Hepatocyte (in vitro differentiated cells): ENCODE measurements around the gene SCFD2. TPM values are rescaled to one million over a fixed set of nuclear protein-coding genes. Genes with fewer than 3 reads are reported as not detected.
A peak's percentile ranks its signal among the peaks of the same experiment; 100 is the strongest.

Experiments
- DNase-seq: peaks from one replicate; pipeline ENCODE4 v3.0.0-alpha.2; 2016; ENCODE audit warnings: low spot score
- H2AFZ ChIP-seq: fragments of 200-600 bp; sonication (generic); 2 replicates; pipeline ENCODE4 v1.6.0; 2016; ENCODE audit warnings: antibody characterized with exemption, mild to moderate bottlenecking
- H3K27ac ChIP-seq: fragments of 200-600 bp; sonication (generic); 2 replicates; pipeline ENCODE4 v1.5.1; 2016; ENCODE audit warnings: mild to moderate bottlenecking
- H3K27me3 ChIP-seq: fragments of 200-600 bp; sonication (generic); 2 replicates; pipeline ENCODE4 v1.6.1; 2016
- H3K36me3 ChIP-seq: fragments of 200-600 bp; sonication (generic); replicated peaks from 2 replicates; pipeline ENCODE4 v1.5.1; 2016; ENCODE audit warnings: low read depth; ENCODE audit not compliant: insufficient read depth
- H3K4me1 ChIP-seq: fragments of 200-600 bp; sonication (generic); 2 replicates; pipeline ENCODE4 v1.5.1; 2016; ENCODE audit warnings: mild to moderate bottlenecking, moderate library complexity; ENCODE audit not compliant: insufficient read depth
- H3K4me2 ChIP-seq: fragments of 200-600 bp; sonication (generic); 2 replicates; pipeline ENCODE4 v1.6.0; 2016
- H3K4me3 ChIP-seq: fragments of 200-600 bp; sonication (generic); 2 replicates; pipeline ENCODE4 v1.5.1; 2016; ENCODE audit warnings: mild to moderate bottlenecking
- H3K79me2 ChIP-seq: fragments of 200-600 bp; sonication (generic); 2 replicates; pipeline ENCODE4 v1.6.0; 2017; ENCODE audit warnings: mild to moderate bottlenecking
- H3K9me2 ChIP-seq: fragments of 200-600 bp; sonication (generic); replicated peaks from 2 replicates; pipeline ENCODE4 v1.6.0; 2017; ENCODE audit warnings: mild to moderate bottlenecking; ENCODE audit not compliant: insufficient read depth
- H3K9me3 ChIP-seq: fragments of 200-600 bp; sonication (generic); 2 replicates; pipeline ENCODE4 v1.5.1; 2016; ENCODE audit warnings: low read depth, mild to moderate bottlenecking
- H4K20me1 ChIP-seq: fragments of 200-600 bp; sonication (generic); 2 replicates; pipeline ENCODE4 v1.6.0; 2016; ENCODE audit warnings: mild to moderate bottlenecking; ENCODE audit not compliant: insufficient read depth, poor library complexity, severe bottlenecking
- CTCF ChIP-seq: fragments of 200-600 bp; sonication (generic); IDR thresholded peaks from 2 replicates; pipeline ENCODE4 v1.5.1; 2016; ENCODE audit warnings: antibody characterized with exemption, mild to moderate bottlenecking; ENCODE audit not compliant: poor library complexity
- EZH2 ChIP-seq: fragments of 200-600 bp; sonication (generic); IDR thresholded peaks from 2 replicates; pipeline ENCODE4 v1.6.1; 2016; ENCODE audit warnings: antibody characterized with exemption, mild to moderate bottlenecking, borderline replicate concordance
- EZH2phosphoT487 ChIP-seq: fragments of 200-600 bp; sonication (generic); IDR thresholded peaks from one replicate; pipeline ENCODE4 v1.6.1; 2018; ENCODE audit warnings: antibody characterized with exemption, mild to moderate bottlenecking, low read depth, moderate library complexity; ENCODE audit not compliant: unreplicated experiment, severe bottlenecking
- WGBS: methylation state at CpG from one replicate; pipeline ENCODE4 v1.1.6; 2016; ENCODE audit warnings: low lambda C conversion rate; ENCODE audit errors: missing lambda C conversion rate; 5-methylcytosine and 5-hydroxymethylcytosine counted together
- polyA plus RNA-seq: library from polyadenylated mRNA; unstranded; fragments of >200 nt; fragmentation: Nextera tagmentation; extraction: Ambion mirVana; gene quantifications from 2 replicates; pipeline ENCODE4 v1.2.1, GENCODE V29; 2016
- total RNA-seq: library from RNA; depleted of rRNA; stranded (reverse); fragments of >200 nt; gene quantifications from 2 replicates; pipeline ENCODE4 v1.2.3, GENCODE V29; 2014

The SCFD2 gene
- total and polyA plus RNA-seq, 2 experiments from 2014 or later = 8.4 to 15.7 TPM

DNA sequence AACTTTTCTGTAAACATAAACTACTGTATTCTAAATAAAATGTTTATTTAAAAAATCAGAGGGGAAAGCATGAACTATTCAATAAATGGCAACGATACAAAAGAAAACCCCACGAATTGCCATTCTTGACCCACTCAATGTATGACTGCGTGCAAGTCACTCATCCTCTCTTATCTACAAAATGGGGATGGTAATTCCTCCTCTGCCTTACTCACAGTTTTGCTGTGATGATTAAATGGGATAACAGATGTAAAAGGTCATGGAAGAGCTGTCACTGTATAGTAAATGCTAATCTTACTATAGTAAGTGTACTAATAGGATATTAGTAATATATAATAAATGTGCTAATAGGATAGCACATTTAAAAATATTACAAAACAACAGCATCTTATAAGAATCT, 173.4 kb downstream of the SCFD2 start:
- 82% methylated on average over 3 of the region's 3 CpGs for WGBS

DNA sequence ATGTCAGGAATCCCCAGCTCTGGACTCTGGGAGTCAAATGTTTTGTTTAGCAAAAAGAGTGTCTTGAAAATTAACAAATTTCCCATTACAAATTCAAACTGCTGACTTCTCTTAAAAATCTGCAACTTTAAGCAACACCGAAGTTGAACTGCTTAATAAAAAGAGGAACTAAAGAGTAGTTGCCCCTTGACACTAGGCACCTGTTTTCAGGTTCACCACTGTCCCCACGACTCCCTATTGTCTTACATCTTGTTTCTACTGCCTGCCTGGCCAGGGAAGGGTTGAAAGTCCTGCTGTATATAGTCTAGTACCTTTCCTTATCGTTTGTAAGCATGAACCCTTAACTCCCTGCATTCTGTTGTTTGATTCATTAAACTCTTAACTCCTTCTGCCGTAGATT, 173.9 kb downstream of the SCFD2 start:
- no peak for DNase-seq
- Histone ChIP-seq H3K27me3 (no peaks in the 10 kb centered on the region), H3K27ac (no peak overlapping the region), H3K4me1 (peaks cover 18% of the 10 kb centered on the region), H3K9me3 (no peaks in the 10 kb centered on the region), H3K36me3 (no peaks in the 10 kb centered on the region), H4K20me1 (no peaks in the 10 kb centered on the region), H3K4me3 (no peak overlapping the region), H3K4me2 (no peak overlapping the region), H3K9me2 (no peaks in the 10 kb centered on the region), H3K79me2 (no peaks in the 10 kb centered on the region), H2AFZ (no peak overlapping the region)
- no peak for TF ChIP-seq CTCF
- TF ChIP-seq EZH2phosphoT487 = no peak
- no peak for TF ChIP-seq EZH2
- 68% methylated on average over 4 of the region's 4 CpGs for WGBS

More for the DNA sequence above, 173.4 kb downstream of the SCFD2 start:
- Histone ChIP-seq H3K36me3 (no peaks in the 10 kb centered on the region), H3K27ac (no peak overlapping the region), H2AFZ (no peak overlapping the region), H3K4me3 (no peak overlapping the region), H3K4me2 (no peak overlapping the region), H3K79me2 (no peaks in the 10 kb centered on the region), H3K4me1 (peaks cover 17% of the 10 kb centered on the region), H3K27me3 (no peaks in the 10 kb centered on the region), H3K9me2 (no peaks in the 10 kb centered on the region), H3K9me3 (no peaks in the 10 kb centered on the region), H4K20me1 (no peaks in the 10 kb centered on the region)
- no peak for TF ChIP-seq EZH2phosphoT487
- TF ChIP-seq EZH2 = no peak
- no peak for TF ChIP-seq CTCF
- DNase-seq = no peak

- Histone ChIP-seq H3K79me2 (no peaks in the 10 kb centered on the region), H3K4me3 (no peak overlapping the region), H3K36me3 (no peaks in the 10 kb centered on the region), H4K20me1 (no peaks in the 10 kb centered on the region), H3K9me3 (no peaks in the 10 kb centered on the region), H3K27me3 (no peaks in the 10 kb centered on the region), H3K4me1 (peaks cover 27% of the 10 kb centered on the region), H3K9me2 (no peaks in the 10 kb centered on the region), H3K4me2 (no peak overlapping the region), H3K27ac (peak overlapping the region; percentile 32), H2AFZ (no peak overlapping the region)
- WGBS = 26% methylated on average over 1 of the region's 1 CpG
- no peak for TF ChIP-seq EZH2phosphoT487
- TF ChIP-seq EZH2 = no peak
- no peak for TF ChIP-seq CTCF
- DNase-seq = no peak
Measured at GRCh38 chr4:53189011-53189410, 176.8 kb downstream of the SCFD2 start.

GRCh38 chr4:53186714-53187358, 179.0 kb downstream of the SCFD2 start:
- Histone ChIP-seq H3K9me3 (no peaks in the 10 kb centered on the region), H2AFZ (no peak overlapping the region), H4K20me1 (no peaks in the 10 kb centered on the region), H3K4me3 (no peak overlapping the region), H3K27ac (peak overlapping the region; percentile 5), H3K79me2 (no peaks in the 10 kb centered on the region), H3K4me1 (peaks cover 27% of the 10 kb centered on the region), H3K4me2 (no peak overlapping the region), H3K9me2 (no peaks in the 10 kb centered on the region), H3K36me3 (no peaks in the 10 kb centered on the region), H3K27me3 (no peaks in the 10 kb centered on the region)
- 61% methylated on average over 4 of the region's 4 CpGs for WGBS
- TF ChIP-seq EZH2phosphoT487 (no peak), CTCF (no peak), EZH2 (no peak)
- DNase-seq = no peak
